Fibroblast of skin of left quadriceps (primary cell): ENCODE measurements around the gene FRG2B.
"Not testable (repeated sequence)": the region's sequence is repeated elsewhere in the genome, so short reads cannot be mapped to it uniquely, and the experiment has no call there.

Experiments
- DNase-seq, 2 experiments: peaks; one replicate each; pipeline ENCODE4 v3.0.0-alpha.2; 2013; ENCODE audit warnings: low read depth in 2 of 2

FRG2B gene

DNA sequence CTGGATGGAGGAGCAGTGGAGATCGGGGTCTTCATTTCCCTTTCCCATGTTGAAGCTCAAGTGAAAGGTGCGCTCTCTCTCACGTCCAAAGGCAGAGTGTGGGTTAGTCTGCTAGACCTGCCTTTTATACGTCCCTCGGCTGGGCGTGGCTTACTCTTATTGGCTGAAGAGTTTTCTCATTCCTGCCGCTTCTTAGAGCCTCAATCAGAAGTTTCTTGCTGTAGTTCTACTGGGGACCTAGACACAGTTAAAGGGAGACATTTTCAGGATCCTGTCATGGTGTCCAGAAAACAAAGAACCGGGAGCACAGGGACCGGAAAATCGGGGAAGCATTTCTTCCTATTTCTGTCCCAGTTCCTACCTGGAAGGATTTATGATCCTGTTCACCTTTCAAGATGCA is at the start of gene FRG2B:
TSS of gene FRG2B (minus strand) at position 101 of the 400 bp plus-strand sequence. CDS start at position 48, 53 bp downstream.
- DNase-seq: not testable (repeated sequence)

DNA sequence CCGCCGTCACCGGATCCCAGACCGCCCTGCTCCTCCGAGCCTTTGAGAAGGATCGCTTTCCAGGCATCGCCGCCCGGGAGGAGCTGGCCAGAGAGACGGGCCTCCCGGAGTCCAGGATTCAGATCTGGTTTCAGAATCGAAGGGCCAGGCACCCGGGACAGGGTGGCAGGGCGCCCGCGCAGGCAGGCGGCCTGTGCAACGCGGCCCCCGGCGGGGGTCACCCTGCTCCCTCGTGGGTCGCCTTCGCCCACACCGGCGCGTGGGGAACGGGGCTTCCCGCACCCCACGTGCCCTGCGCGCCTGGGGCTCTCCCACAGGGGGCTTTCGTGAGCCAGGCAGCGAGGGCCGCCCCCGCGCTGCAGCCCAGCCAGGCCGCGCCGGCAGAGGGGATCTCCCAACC is 40.9 kb upstream of the FRG2B start:
- DNase-seq: not testable (repeated sequence)

DNA sequence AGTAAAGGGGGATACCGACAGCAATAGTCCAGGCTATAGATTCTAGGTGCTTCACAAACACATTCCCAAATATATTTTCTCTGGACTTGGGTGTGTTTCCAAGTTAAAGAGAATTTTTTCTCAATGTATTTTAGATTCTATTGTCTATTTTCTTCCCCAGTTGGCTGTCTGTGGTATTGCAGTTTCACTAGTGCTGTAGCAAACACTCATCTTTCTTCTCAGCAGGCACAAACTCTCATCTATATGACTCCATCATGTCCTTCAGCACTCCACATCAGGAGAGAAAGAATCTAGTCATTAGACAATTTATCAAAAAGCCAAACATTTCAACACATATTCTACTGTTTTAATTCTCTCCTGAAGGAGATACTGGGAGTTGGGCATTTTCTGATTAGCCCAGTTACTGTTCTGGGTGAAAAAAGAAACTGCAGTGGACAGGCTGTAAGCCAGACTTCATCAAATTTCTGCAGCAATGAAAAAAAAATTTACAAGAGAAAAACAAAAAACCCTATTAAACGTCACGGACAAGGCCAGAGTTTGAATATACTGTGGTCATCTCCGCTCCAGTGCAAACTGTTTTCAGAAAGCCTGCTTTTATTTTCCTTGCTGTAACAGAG is 37.1 kb upstream of the FRG2B start:
- DNase-seq: not testable (repeated sequence)

DNA sequence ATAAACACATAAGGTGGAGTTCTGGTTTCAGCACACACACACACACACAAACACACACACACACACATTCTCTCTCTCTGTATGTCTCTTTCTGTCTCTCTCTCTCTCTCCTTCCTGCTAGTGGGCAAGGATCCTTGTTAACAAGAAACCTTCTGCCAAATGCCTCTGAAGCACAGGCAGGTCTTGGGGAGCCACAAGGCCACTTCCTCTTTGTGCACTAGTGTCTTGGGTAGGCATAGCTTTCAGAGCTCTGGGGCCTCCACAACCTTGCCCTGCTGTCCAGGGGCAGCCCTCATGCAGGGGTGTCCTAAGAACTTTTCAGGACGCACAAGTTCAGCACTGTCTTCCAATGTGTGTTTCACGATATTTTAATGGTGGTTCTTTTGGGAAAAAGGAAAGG is 34.5 kb upstream of the FRG2B start:
- DNase-seq: not testable (repeated sequence)

DNA sequence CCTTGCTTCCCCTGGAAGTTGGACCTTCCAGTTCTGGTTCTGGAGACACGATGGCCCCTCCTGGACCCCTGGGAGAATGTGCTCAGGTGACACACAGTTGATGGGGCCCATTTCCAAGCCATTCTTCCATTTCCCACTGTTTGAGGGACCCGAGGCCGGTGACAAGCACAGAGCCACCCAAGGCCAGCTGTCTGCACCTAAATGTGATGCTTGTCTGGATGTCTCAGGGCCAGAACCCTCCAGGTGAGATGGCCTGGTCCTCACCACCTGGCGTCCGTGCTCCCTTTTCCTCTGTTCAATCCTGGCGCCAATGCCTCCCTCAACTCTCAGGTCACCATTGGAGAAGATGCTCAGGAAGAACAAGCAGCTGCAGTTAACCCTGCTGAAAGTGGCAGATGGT is 33.9 kb upstream of the FRG2B start:
- DNase-seq: not testable (repeated sequence)

DNA sequence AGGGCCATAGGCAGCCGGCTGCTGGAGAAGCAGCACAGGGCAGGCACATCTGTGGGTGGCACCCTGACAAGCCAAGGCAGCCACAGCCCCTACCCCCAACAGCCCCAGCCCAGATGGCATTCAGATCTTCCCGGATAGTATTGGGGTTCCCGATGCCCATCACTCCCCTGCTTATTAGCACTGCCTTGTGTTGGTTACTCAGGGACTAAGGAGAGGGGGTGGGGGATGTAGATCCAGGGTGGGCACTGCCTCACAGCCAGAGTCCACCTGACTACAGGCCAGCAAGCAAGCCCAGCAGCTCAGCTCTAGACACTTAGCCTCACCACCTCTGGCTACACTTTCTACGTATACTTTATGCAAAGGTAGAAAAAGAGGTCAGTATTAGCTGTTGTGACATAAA is 30.7 kb upstream of the FRG2B start:
- not testable (repeated sequence) for DNase-seq

DNA sequence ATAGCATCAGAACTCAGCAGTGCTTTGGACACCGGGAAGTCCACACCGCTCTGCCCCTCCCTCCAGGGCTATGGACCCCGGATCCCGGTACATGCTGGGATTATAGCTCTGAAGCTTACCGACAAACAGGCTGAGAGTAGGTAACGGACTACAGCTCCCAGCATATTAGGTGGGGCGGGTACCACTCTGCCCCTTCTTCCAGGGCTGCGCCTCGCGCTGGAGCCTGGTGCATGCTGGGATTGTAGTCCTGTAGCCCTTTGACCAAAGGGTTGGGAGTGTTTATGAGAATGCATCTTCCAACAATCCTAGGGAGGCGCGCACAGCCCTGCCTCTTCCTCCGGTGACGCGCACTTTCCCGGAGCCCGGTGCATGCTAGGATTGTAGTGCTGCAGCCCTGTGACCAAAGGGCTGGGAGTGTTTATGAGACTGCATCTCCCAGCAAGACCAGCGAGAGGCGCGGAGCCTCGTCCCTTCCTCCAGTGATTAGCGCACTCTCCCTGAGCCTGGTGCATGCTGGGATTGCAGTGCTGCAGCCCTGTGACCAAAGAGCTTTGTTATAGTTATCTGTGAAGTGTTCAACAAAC is 22.4 kb upstream of the FRG2B start:
- DNase-seq: not testable (repeated sequence)

DNA sequence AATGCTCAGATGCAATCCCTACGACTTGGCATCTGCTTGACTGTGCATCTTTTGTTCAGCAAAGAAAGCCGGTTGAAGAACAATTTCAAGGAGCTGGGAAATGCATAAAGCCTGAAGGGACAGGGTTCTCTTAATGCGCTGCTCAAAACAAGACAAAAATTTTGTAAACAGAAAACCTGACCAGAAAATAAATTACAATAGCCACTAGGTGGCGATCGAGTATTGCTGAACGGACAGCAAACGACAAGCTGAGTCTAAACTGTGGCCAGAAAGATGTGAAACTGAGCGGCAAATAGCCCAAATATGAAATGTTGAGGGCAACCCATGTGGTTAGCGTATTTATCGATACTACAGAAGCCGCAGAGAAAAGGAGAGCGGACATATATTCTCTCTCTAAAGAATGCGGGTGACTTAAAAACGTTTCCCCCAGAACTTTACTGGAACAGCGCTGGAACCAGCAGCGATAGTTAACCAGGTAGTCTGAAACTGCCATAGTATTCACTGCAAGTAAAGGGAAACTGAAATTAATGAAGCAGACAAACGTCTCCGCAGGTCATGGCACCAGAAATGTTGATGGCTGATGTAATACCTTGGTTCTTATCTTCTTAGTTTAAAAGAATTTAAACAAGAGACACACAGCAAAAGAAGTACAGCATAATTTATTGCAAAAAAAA is 20.6 kb upstream of the FRG2B start:
- DNase-seq: not testable (repeated sequence)

DNA sequence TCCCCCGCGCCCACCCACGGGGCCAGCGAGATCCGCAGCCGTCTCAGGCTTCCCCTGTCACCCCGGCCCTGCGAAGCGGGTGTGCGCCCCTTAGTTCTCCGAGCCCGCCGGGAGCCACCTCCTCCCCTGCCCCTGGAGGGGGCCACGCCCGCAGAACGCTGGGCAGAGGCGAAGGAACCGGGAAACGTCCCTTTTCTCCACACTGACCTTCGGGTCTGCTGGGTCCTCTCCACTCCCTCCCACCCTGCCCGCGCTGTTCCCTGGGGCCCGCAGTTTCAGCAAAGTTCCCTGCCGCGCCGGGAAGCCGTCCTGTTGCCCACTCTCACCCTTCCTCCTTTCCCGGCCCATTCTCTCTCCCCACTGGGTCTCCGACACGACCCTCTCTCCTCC is 11.2 kb upstream of the FRG2B start:
- not testable (repeated sequence) for DNase-seq

DNA sequence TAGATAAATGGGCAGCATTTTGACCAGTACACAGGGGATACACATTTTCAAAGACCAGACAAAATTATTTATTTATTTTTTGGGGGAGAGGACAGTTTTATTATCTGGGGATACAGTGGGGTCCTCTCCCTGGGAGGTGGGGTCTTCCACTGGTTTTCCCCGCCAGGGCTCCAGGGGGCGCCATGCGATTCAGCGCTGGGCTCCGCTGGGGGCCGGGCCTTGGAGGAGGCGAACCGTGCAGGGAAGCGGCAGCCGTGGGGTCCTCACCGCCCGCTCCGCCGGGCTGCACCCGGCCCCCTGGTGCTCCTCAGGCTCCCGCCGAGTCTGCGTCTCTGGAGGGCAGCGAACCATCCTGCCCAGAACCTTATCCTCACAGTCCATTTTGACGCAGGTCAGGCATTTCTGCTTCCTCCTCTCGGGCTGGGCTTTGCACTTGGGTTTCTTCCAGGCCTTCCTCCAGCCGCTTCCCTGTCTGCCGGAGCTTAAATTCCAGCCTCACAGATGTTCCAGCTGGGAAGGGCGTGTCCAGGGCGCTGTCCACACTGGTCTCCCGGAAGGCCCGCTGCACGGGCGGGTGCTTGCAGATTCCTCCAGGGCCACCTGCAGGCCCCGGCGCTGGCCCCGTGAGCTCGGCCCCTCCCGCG is 10.7 kb upstream of the FRG2B start:
- DNase-seq: not testable (repeated sequence)

DNA sequence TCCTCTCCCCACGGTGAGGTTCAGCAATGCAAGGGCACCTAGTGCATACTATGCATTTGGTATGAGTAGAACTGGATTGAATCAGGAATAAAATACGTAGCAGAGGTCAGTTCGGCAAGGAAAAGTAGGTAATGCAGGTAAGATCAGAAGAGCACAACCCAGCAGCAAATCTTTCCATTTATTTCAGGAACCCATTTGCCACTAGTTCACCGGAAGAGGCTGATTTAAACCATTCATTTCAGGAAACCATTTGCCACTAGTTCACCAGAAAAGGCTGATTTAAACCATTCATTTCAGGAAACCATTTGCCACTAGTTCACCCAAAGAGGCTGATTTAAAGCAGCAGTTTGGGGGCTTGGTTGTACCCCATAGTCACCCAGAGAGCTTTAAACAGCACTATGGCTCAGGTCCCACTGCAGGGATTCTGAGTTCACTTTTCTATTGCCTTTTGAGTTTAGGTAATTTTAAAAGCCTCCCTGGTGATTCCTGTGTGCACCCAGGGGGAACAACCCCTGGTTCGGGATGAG is 4.2 kb upstream of the FRG2B start:
- not testable (repeated sequence) for DNase-seq

DNA sequence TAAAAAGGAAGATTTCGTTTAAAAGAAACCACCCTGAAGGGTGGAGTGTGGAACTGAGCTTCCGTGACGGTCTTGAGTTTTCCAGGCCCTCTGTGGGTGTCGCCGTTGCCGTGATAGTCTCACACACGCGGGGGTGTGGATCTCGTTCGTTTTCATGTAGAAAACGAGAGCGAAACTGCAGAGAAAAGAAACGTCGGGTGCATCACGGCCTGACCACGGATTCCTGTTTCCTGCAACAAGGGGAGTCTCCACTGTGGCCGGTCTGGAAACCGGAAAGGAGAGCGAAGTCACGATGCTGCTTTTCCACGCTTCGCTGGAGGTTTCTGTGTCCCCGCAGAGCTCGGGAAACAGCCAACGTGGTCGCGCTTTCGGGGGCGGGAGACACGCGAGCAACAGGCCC is 4.1 kb downstream of the FRG2B start:
- not testable (repeated sequence) for DNase-seq

DNA sequence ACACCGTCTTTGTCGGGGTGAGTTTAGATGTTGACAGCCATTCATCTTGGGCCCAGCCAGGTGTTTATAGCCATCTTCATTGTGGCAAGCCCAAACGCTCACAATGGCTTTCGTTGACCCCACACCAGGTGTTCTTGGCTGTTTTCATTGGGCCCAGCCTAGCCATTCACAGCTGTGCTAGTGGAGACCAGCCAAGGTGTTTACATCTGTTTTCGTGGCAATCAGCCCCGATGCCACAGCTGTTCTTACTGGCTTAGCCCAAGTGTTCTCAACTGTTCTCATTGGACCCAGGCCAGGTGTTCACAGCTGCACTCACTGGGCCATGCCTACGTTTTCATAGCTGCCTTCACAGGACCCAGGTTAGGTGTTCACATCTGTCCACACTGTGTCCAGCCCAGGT is 7.7 kb downstream of the FRG2B start:
- no peak for DNase-seq

DNA sequence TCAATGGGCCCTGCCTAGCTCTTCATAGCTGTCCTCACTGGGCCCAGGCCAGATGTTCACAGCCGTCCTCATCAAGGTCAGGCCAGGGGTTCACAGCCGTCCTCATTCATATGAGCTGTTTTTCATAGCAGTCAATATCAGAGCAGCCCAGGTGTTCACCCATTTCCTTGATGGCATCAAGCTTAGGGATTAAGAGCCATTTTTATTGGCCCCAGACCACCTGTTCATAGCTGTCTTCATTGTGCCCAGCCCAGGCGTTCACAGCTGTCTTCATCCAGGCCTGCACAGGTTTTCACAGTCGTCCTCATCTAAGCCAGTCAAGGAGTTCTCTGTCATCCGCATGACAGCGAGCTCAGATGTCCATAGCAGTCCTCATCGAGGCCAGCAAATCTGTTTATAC is 9.4 kb downstream of the FRG2B start:
- no peak for DNase-seq

DNA sequence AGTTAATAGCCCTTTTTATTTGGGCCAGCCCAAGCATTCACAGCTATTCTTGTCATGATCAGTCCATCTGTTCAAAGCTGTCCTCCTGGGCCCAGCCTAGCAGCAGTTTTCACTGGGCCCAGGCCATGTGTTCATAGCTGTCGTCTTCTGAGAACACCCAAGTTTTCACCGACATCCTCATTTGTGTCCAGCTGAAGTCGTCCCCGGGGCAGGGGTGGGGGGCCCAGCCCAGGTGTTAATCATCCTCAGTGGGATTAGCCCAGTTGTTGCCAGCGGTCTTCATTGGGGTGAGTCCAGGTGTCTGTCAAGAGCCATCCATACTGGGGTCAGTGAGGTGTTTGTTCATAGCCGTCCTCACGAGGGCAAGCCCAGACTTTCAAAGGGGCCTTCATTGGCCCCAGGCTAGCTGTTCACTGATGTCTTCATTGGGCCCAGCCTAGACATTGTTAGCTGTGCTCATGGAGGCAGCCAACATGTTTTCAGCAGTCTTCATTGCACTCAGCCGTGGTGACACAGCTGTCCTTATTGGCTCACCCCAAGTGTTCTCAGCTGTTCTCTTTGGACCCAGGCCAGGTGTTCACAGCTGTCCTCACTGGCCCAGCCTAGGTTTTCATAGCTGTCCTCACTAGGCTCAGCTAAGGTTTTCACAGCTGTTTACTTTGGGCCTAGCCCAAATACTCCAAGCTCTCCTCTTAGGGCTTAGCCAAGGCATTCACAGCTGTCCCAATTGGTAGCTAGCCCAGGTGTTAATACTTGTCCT is 10.0 kb downstream of the FRG2B start:
- no peak for DNase-seq

DNA sequence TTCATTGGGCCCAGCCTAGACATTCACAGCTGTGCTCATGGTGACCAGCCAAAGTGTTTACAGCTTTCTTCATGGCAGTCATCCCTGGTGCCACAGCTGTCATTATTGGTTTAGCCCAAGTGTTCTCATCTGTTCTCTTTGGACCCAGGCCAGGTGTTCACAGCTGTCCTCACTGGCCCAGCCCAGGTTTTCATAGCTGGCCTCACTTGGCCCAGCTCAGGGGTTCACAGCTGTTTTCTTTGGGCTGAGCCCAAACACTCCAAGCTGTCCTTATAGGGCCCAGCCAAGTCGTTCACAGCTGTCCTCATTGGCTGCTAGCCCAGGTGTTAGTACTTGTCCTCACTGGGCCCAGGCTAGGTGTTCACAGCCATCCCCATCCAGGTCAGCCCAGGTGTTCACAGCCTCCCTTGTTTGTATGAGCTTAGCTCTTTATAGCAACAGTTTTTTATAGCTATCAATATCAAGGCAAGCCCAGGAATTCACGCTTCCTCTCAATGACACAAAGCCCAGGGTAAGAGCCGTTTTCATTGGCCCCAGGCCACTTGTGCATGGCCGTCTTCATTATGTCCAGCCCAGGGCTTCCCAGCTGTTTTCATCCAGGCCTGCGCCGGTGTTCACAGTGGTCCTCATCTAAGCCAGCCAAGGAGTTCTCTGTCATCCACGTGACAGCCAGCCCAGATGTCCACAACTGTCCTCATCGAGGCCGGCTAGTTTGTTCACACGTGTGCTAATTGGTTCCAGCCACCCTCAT is 11.6 kb downstream of the FRG2B start:
- DNase-seq: no peak

DNA sequence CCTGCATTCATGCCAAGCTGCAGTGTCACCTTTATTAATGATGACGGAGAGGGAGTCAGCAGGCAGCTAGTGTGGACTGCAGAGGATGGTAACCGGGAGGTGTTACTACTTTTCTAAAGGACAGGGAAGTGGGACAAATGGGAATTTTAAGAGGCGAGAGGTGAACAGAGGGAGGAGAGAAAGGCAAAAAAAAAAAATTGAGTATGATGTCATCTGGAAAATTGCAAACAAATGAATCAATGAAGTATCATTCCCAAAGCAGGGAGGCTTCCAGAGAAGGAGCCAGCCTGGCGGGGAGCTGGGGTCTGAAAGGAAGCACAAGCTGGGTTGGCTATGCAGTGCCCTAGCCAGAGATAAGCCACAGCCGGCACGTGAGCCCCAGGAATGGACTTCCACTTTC is 12.9 kb downstream of the FRG2B start:
- no peak for DNase-seq

DNA sequence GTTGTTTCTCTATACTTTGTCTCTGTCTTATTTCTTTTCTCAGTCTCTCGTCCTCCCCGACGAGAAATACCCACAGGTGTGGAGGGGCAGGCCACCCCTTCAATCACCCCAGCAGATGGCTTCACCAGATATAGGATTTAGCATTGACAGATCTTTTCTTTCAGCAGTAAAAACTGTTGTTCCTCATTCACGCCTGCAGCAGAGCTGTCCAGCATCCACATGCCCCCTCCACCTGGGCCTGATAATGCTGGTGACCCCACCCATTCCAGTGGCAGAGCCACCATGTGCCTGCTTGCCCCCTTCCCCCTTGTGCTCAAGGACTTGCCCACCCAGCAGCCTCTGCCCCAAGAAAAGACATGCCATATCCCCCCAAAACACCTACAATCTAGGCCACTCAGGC is 15.5 kb downstream of the FRG2B start:
- no peak for DNase-seq

DNA sequence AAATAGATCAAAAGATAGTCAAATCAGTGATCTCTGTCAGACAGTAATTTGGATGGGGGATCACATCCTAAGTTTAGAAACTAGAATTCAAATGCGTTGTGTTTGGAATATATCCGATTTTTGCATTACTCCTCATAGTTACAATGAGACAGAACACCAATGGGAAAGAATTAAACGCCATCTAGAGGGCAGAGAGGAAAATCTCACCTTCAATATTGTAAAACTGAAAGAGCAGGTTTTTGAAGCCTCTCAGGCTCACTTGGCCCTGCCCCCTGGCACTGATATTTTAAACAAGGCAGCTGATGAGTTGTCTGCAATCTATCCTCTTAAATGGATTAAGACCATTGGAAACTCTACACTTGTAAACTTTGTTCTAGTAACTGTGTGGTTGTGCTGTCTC is 17.7 kb downstream of the FRG2B start:
- DNase-seq: peak in 1 of 2 experiments; percentile 0

DNA sequence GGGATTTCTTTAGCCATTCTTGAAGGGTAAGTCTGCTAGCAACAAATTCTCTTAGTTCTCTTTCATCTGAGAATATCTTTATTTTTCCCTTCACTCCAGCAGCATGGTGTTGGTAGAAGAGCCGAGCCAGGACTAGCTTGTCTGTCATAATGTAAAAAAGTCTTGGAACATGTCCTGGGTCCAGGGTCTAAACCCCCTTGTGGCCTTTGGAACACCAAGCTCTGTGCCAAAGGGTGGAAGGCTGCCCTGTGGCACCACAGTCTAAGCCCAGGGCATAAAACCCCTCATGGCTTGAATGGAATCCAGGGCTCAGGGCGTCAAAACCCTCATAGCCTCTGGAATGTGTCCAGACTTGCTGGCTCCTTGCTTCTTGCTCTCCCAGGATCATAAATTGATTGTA is 23.2 kb downstream of the FRG2B start:
- not testable (repeated sequence) for DNase-seq

DNA sequence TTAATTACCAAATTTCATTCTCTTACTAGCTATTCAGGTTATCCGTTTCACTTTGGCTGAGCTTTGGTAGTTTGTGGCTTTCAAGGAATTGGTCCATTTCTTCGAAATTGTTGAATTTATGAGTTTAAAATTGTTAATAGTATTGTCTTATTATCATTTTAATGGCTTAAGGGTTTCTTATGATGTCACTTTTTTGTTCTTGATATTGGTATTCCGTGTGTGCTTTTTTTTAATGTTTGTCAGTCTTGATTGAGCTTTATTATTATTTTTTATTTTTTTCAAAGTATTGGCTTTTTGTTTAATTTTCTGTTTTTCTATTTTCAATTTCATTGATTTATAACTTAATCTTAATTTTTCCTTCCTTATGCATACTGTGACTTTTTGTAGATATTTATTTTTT is 25.9 kb downstream of the FRG2B start:
- DNase-seq: no peak
